Measurements from ENCODE around the gene ARL16. TPM values are rescaled to one million over a fixed set of nuclear protein-coding genes. Genes with fewer than 3 reads are reported as not detected.

The ARL16 gene
- total RNA-seq, 6 donors from 2014 or later = 16.9 to 47.1 (median 20.5) TPM

GRCh38 chr17:81706757-81707624 is 23.4 kb upstream of the ARL16 start:
- peaks cover 7 to 31% (median 22%) of the 10 kb centered on the region in 4 donors for H3K36me3 ChIP-seq
- WGBS, 2 donors = 94 to 95% methylated on average over 35 to 52 of the region's 54 CpGs
- H3K9me3 ChIP-seq = no peaks in the 10 kb centered on the region
- H3K4me3 ChIP-seq = no peak overlapping the region
- no peak for TF ChIP-seq POLR2A (IDR thresholded peaks at IDR 0.05)
- TF ChIP-seq, protein P1, sequence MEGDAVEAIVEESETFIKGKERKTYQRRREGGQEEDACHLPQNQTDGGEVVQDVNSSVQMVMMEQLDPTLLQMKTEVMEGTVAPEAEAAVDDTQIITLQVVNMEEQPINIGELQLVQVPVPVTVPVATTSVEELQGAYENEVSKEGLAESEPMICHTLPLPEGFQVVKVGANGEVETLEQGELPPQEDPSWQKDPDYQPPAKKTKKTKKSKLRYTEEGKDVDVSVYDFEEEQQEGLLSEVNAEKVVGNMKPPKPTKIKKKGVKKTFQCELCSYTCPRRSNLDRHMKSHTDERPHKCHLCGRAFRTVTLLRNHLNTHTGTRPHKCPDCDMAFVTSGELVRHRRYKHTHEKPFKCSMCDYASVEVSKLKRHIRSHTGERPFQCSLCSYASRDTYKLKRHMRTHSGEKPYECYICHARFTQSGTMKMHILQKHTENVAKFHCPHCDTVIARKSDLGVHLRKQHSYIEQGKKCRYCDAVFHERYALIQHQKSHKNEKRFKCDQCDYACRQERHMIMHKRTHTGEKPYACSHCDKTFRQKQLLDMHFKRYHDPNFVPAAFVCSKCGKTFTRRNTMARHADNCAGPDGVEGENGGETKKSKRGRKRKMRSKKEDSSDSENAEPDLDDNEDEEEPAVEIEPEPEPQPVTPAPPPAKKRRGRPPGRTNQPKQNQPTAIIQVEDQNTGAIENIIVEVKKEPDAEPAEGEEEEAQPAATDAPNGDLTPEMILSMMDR (IDR thresholded peaks at IDR 0.05) = no peak
- no peak for TF ChIP-seq POLR2AphosphoS5 (IDR thresholded peaks at IDR 0.05)
- TF ChIP-seq EP300 (IDR thresholded peaks at IDR 0.05) = no peak
- ATAC-seq (ENCODE audit: low FRiP score in 2 of 2) = no peak
- DNase-seq = peak in 1 of 2 donors; percentile 85
- no peaks in the 10 kb centered on the region for H3K27me3 ChIP-seq
- H3K4me1 ChIP-seq = peaks cover 25 to 41% (median 34%) of the 10 kb centered on the region in 4 donors
- H3K27ac ChIP-seq = no peak overlapping the region

DNA sequence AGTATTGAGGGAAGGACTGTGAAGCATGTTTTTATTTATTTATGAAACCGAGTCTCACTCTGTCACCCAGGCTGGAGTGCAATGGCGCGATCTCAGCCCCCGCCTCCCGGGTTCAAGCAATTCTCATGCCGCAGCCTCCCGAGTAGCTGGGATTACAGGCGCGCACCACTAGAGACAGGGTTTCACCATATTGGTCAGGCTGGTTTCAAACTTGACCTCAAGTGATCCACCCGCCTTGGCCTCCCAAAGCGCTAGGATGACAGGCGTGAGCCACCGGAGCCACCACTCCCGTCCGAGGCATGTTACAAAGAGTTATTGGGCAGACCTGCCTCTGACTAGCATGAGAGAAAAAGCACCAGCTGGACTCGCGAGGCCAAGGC is 22.6 kb upstream of the ARL16 start:
- ATAC-seq (ENCODE audit: low FRiP score in 2 of 2) = no peak
- Histone ChIP-seq H3K4me3 (no peak overlapping the region), H3K27ac (no peak overlapping the region), H3K4me1 (peaks cover 29 to 42% (median 37%) of the 10 kb centered on the region in 4 donors), H3K36me3 (peaks cover 11 to 37% (median 27%) of the 10 kb centered on the region in 4 donors), H3K9me3 (no peaks in the 10 kb centered on the region), H3K27me3 (no peaks in the 10 kb centered on the region)
- DNase-seq = no peak
- TF ChIP-seq POLR2AphosphoS5 (IDR thresholded peaks at IDR 0.05) (no peak), POLR2A (IDR thresholded peaks at IDR 0.05) (no peak), EP300 (IDR thresholded peaks at IDR 0.05) (no peak)
- TF ChIP-seq, protein P1 (IDR thresholded peaks at IDR 0.05) = no peak
- WGBS, 2 donors = 94 to 97% methylated on average over 12 to 17 of the region's 17 CpGs

- no peak for DNase-seq
- ATAC-seq (ENCODE audit: low FRiP score in 2 of 2) = no peak
- WGBS, 2 donors = 95 to 96% methylated on average over 30 of the region's 30 CpGs
Measured at GRCh38 chr17:81705518-81706231, 22.1 kb upstream of the ARL16 start.

GRCh38 chr17:81703747-81704654 is 20.4 kb upstream of the ARL16 start:
- Histone ChIP-seq H3K4me3 (peak overlapping the region; percentile 61 to 98 (median 83)), H3K9me3 (no peaks in the 10 kb centered on the region), H3K27me3 (no peaks in the 10 kb centered on the region), H3K36me3 (peaks cover 13 to 58% (median 44%) of the 10 kb centered on the region in 4 donors), H3K4me1 (peaks cover 24 to 35% (median 30%) of the 10 kb centered on the region in 4 donors), H3K27ac (peak overlapping the region; percentile 85 to 97 (median 90))
- DNase-seq (no peak), ATAC-seq (ENCODE audit: low FRiP score in 2 of 2) (no peak)
- no peak for TF ChIP-seq EP300 (IDR thresholded peaks at IDR 0.05)
- no peak for TF ChIP-seq POLR2A (IDR thresholded peaks at IDR 0.05)
- TF ChIP-seq POLR2AphosphoS5 (IDR thresholded peaks at IDR 0.05) = no peak
- TF ChIP-seq, protein P1 (IDR thresholded peaks at IDR 0.05) = no peak
- WGBS, 2 donors = 0 to 27% methylated on average over 9 to 26 of the region's 27 CpGs

More at GRCh38 chr17:81705518-81706231, 22.1 kb upstream of the ARL16 start:
- H3K4me3 ChIP-seq = no peak overlapping the region
- H3K4me1 ChIP-seq = peaks cover 29 to 42% (median 37%) of the 10 kb centered on the region in 4 donors
- H3K36me3 ChIP-seq = peaks cover 13 to 43% (median 33%) of the 10 kb centered on the region in 4 donors
- no peaks in the 10 kb centered on the region for H3K9me3 ChIP-seq
- H3K27me3 ChIP-seq = no peaks in the 10 kb centered on the region
- no peak for TF ChIP-seq EP300 (IDR thresholded peaks at IDR 0.05)
- TF ChIP-seq, protein P1 (IDR thresholded peaks at IDR 0.05) = no peak
- TF ChIP-seq POLR2AphosphoS5 (IDR thresholded peaks at IDR 0.05) = no peak
- no peak for TF ChIP-seq POLR2A (IDR thresholded peaks at IDR 0.05)
- H3K27ac ChIP-seq = no peak overlapping the region
